GM10847 (cell line): ENCODE results near the gene TFIP11.

Experiments used
- POLR2A ChIP-seq: IDR thresholded peaks from 2 replicates; pipeline ENCODE4 v1.6.1; 2011; ENCODE audit not compliant: insufficient read length; ENCODE audit errors: extremely low read depth

The TFIP11 gene

GRCh38 chr22:26479043-26479791, 33.1 kb downstream of the TFIP11 start:
- no peak for TF ChIP-seq POLR2A

GRCh38 chr22:26477341-26477731, 34.9 kb downstream of the TFIP11 start:
- no peak for TF ChIP-seq POLR2A

- no peak for TF ChIP-seq POLR2A
These were observed 35.5 kb downstream of the TFIP11 start for GRCh38 chr22:26476705-26477340.

GRCh38 chr22:26474682-26475081, 37.6 kb downstream of the TFIP11 start:
- TF ChIP-seq POLR2A, result no peak

- TF ChIP-seq POLR2A, result no peak
These were observed 40.8 kb downstream of the TFIP11 start for GRCh38 chr22:26471522-26471921.

GRCh38 chr22:26470807-26471206, 41.5 kb downstream of the TFIP11 start:
- TF ChIP-seq POLR2A, result no peak

GRCh38 chr22:26466196-26466595, 46.1 kb downstream of the TFIP11 start:
- no peak for TF ChIP-seq POLR2A

GRCh38 chr22:26464312-26464711, 48.0 kb downstream of the TFIP11 start:
- TF ChIP-seq POLR2A, result no peak

- TF ChIP-seq POLR2A, result no peak
These were observed 48.6 kb downstream of the TFIP11 start for GRCh38 chr22:26463688-26464087.

GRCh38 chr22:26463101-26463661, 49.1 kb downstream of the TFIP11 start:
- TF ChIP-seq POLR2A, result no peak

GRCh38 chr22:26462641-26463040, 49.6 kb downstream of the TFIP11 start:
- no peak for TF ChIP-seq POLR2A

- no peak for TF ChIP-seq POLR2A
These were observed 50.2 kb downstream of the TFIP11 start for GRCh38 chr22:26462051-26462450.

- TF ChIP-seq POLR2A, result no peak
These were observed 51.0 kb downstream of the TFIP11 start for GRCh38 chr22:26461188-26461810.

GRCh38 chr22:26460202-26460601, 52.1 kb downstream of the TFIP11 start:
- TF ChIP-seq POLR2A, result no peak

GRCh38 chr22:26457661-26458272, 54.5 kb downstream of the TFIP11 start:
- TF ChIP-seq POLR2A, result no peak
